HG03442 (cell line): ENCODE measurements around the gene FAM168A.
"Not testable (repeated sequence)": the region's sequence is repeated elsewhere in the genome, so short reads cannot be mapped to it uniquely, and the experiment has no call there.

ENCODE experiments used
- ATAC-seq: cut with Tn5 transposase; IDR thresholded peaks from one replicate; pipeline ENCODE4 v1.9.1; 2021; ENCODE audit warnings: mild to moderate bottlenecking, moderate library complexity; ENCODE audit not compliant: unreplicated experiment

Gene FAM168A

GRCh38 chr11:73436859-73437258 is 161.1 kb downstream of the FAM168A start:
- not testable (repeated sequence) for ATAC-seq

GRCh38 chr11:73431396-73431795 is 166.5 kb downstream of the FAM168A start:
- ATAC-seq: no peak

- ATAC-seq: no peak
These were observed 167.6 kb downstream of the FAM168A start for GRCh38 chr11:73430326-73430725.

GRCh38 chr11:73429121-73429750 is 168.7 kb downstream of the FAM168A start:
- no peak for ATAC-seq

GRCh38 chr11:73428699-73429098 is 169.2 kb downstream of the FAM168A start:
- no peak for ATAC-seq

GRCh38 chr11:73428227-73428626 is 169.7 kb downstream of the FAM168A start:
- no peak for ATAC-seq

GRCh38 chr11:73426219-73426850 is 171.6 kb downstream of the FAM168A start:
- no peak for ATAC-seq

- ATAC-seq: no peak
These were observed 172.8 kb downstream of the FAM168A start for GRCh38 chr11:73425108-73425507.

GRCh38 chr11:73423506-73423905 is 174.4 kb downstream of the FAM168A start:
- ATAC-seq: no peak

GRCh38 chr11:73422886-73423285 is 175.0 kb downstream of the FAM168A start:
- no peak for ATAC-seq

GRCh38 chr11:73420136-73420535 is 177.8 kb downstream of the FAM168A start:
- ATAC-seq: no peak

GRCh38 chr11:73416786-73417185 is 181.1 kb downstream of the FAM168A start:
- ATAC-seq: no peak

- no peak for ATAC-seq
These were observed 181.9 kb downstream of the FAM168A start for GRCh38 chr11:73415854-73416615.

GRCh38 chr11:73414977-73415651 is 182.8 kb downstream of the FAM168A start:
- no peak for ATAC-seq

GRCh38 chr11:73413256-73413655 is 184.7 kb downstream of the FAM168A start:
- no peak for ATAC-seq

- ATAC-seq: no peak
These were observed 185.6 kb downstream of the FAM168A start for GRCh38 chr11:73412308-73412707.

GRCh38 chr11:73411031-73411430 is 186.9 kb downstream of the FAM168A start:
- no peak for ATAC-seq

- ATAC-seq: no peak
These were observed 187.3 kb downstream of the FAM168A start for GRCh38 chr11:73410627-73411026.

- no peak for ATAC-seq
These were observed 188.5 kb downstream of the FAM168A start for GRCh38 chr11:73409431-73409830.

GRCh38 chr11:73406619-73407018 is 191.3 kb downstream of the FAM168A start:
- ATAC-seq: no peak

GRCh38 chr11:73406131-73406530 is 191.8 kb downstream of the FAM168A start:
- ATAC-seq: no peak

GRCh38 chr11:73405146-73405510 is 192.8 kb downstream of the FAM168A start:
- ATAC-seq: no peak
